D341Med (cell line): ENCODE results near the gene DDC.

Experiments
- DNase-seq: peaks from one replicate; pipeline ENCODE4 v3.0.0; 2012; ENCODE audit warnings: low spot score

DDC gene, protein sequence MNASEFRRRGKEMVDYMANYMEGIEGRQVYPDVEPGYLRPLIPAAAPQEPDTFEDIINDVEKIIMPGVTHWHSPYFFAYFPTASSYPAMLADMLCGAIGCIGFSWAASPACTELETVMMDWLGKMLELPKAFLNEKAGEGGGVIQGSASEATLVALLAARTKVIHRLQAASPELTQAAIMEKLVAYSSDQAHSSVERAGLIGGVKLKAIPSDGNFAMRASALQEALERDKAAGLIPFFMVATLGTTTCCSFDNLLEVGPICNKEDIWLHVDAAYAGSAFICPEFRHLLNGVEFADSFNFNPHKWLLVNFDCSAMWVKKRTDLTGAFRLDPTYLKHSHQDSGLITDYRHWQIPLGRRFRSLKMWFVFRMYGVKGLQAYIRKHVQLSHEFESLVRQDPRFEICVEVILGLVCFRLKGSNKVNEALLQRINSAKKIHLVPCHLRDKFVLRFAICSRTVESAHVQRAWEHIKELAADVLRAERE

DNA sequence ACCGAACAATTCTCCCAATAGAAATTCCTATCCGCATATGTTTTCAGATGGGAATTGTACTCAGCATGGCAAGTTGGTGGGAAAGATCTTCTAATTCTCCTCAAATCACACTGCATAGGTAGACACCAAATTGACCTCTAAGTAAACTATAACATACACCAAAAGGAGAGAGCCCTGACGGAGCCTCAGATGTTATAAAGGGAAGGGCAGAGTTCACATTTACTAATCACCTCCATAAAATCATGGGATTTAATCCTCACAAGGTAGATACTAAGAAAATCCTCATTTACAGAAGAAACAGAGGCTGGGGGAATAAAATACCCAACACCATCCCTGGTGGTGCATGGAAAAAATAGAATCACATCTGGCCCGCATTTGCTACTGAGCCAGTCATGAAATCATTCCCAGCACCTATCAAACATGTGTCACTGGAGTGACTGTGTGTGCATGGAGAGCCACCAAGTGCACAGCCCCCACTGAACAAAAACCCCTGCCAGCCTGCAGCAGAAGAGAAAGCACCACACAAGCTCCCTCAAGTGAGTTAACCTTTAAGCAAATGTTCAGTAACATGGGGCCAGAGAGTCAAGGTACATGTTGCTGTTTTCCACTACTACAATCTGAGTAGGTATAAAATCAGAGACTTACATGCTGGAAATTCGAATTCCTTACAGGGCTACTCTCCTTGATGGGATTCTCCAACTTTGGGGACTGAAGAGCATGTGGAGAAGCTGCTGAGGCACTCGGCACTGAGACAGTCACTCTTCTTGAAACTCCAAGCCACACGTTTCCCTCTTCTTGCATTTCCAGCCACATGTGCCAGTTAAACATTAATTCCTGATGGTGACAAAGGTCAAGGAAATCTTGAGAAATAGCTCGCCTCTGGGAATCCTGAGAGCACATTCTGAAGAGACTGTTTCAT, at the start of gene DDC:
Gene DDC, minus strand, starts transcription at position 766 of the 919 bp plus-strand sequence. CDS start 21,320 bp downstream, outside the sequence.
- DNase-seq: no peak

DNA sequence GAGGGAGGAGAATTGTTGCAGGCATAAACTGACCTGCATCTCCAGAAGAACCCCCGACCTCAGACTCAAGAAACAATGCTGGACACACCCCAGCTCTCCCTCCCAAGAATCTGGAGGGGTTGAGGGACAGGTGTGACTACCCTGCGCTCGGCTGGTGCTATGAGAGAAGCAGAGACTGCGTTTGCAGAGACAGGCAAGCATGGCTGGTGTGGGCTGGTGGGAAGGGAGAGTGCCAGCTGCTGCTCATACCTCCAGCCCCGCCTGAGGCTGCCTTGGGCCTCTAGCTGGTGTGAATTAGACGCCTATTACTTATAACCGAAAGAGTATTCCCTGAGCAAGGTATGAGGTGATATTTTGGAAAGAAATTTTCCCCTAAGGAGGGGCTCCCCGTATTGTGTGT, 48.3 kb upstream of the DDC start:
- peak; percentile 9 for DNase-seq

DNA sequence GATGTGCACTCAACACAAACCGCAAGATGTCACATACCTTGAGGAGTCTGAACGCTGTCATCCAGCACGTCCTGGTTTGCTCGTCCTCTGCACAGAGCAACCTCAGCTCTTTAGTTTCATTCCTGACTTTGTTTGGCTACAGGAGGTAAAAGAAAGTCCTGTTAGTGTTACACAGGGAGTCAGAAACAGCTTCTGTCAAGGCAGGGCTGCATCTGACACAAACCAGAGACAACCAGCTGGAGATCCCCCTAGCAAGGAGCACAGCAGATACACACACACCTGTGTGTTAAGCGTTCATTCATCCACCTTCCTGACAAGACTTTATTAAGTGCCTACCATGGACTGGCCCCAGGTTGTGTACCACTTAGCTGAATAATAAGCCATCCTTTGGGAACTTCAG, 47.5 kb upstream of the DDC start:
- DNase-seq: no peak

DNA sequence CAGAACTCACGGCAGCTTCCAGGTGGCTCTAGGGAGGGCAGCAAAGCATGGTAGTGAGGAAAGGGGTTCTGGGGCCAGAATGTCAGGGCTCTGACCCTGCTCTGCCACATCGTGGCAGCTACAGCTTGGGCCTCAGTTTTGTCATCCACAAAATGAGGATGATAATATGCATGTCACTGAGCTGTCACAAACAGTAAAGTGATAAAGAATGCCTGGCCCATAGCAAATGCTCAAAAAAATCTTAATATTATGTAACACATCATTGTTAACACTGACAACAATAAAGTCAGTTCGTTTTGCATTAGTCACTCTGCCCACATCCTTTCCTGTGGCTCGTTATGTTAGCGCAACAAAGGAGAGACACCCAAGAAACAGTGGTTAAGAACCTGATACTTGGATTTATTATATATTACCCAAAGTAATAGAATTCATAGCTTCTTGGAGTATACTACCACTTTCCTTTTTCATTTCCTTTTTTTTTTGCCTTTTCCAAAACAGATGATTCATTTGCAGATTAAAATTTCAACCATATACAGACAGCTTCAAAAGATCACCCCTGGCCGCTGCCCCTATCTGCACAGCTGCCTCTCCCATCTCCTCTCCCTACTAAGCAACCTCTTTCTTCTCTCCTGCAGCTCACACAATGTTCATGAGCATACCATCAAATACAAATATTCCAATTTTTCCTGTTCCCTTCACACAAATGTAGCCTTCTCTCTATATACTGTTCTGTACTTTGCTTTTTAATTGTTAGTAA, 45.5 kb upstream of the DDC start:
- DNase-seq: no peak

DNA sequence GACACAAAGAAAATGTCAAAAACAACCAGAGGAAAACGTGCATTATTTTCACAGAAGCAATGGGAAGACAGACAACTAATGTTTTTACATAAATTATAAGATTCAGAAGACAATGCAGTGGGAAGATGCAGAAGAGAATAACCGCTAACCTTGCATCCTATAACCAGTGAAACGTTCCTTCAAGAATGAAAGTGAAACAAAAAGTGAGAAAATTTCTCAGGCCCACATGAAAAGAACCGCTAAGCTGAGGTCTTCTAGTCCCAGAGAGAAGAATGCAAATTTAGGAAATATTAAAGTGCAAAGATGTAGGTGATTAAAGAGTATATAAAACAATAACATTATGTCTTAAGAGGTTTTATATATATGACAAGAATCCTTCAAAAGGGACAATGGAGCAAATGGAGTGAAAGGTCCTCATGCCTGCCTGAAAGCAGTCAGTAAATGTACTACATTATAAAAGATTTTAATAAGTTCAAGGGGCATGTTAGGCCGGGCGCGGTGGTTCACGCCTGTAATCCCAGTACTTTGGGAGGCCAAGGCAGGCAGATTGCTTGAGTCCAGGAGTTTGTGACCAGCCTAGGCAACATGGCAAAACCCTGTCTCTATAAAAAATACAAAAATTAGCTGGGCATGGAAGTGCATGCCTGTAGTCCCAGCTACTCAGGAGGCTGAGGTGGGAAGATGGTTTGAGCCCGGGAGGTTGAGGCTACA, 43.1 kb upstream of the DDC start:
- no peak for DNase-seq

DNA sequence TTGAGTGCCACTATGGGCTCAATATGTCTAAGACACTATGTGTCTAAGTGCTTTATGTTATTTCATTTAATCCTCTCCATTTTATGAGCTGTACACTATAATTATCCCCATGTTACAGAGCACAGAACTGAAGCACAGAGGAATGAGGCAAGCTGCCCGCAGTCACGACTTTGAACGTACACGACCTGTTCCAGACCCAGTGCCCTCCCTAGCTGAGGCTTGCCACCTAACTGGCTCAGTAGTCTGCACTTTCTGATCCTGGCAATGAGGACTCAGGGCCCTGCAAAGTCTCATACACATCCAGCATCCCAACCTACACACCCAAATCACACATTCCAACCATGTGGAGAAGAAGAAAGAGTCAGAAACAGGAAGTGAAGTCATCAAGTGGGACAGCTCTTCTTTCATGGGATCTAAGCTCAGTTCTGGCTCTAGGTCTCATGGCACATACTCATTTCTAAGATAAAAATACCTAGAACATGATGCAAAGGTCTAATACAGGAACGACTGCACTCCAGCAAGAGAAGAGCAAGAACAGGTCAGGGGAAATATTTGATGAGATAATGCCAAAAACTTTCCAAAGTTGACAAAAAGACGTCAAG, 42.4 kb upstream of the DDC start:
- no peak for DNase-seq

DNA sequence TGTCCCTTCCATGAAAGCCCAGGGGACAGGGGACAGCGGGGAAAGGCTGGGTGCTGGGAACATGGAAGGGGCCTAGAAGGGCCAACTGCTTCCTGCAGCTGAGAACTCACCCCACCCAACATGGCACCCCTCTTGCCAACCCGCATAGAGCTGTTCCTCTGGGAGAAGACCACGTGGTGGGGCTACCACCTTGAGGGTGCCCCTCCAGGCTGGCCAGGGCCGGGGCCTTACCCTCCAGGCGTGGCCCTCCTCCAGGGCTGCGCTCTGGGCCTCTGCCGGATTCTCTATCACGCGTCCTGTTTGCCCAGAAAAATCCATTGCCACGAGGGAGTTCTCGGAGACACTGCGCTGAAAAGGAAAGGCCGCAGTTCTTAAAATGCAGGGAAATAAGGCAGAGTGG, 39.9 kb upstream of the DDC start:
- no peak for DNase-seq

DNA sequence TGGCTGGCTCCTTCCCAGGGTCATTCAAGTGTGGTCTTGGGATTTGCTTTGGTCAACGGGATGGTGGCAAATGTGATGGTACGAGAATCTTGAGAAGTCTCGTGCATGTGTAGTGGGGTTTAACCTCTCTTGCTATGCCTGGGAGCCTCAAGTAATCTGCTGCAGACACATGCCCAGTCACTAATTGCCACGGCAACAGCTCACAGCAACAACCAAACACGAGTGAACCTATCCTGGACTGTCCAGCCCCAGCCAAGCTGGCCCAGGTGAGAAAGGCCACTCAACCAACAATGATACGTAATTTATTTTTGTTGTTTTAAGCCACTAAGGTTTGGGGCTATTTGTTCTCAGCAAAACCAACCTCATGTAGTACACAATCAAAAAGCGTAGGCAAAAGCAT, 38.1 kb upstream of the DDC start:
- DNase-seq: no peak

DNA sequence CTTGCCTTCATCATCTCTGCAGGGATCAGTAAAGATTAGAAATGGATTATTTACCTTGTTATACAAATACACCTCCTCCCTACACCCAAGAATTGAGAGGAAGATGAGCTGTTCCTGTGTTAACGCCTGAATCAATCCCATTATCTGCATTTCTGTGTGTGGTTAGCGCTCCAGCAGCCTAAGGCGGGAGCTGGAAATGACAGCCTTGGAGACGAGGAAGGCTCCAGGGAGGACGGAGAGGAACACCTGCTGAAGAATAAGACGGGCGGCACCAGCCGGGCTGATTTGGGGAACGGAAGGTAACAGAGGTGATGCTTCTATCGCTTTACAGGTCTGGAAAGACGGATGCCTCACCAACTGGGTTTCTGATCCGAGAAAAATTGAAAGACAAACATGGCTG, 34.2 kb upstream of the DDC start:
- no peak for DNase-seq

DNA sequence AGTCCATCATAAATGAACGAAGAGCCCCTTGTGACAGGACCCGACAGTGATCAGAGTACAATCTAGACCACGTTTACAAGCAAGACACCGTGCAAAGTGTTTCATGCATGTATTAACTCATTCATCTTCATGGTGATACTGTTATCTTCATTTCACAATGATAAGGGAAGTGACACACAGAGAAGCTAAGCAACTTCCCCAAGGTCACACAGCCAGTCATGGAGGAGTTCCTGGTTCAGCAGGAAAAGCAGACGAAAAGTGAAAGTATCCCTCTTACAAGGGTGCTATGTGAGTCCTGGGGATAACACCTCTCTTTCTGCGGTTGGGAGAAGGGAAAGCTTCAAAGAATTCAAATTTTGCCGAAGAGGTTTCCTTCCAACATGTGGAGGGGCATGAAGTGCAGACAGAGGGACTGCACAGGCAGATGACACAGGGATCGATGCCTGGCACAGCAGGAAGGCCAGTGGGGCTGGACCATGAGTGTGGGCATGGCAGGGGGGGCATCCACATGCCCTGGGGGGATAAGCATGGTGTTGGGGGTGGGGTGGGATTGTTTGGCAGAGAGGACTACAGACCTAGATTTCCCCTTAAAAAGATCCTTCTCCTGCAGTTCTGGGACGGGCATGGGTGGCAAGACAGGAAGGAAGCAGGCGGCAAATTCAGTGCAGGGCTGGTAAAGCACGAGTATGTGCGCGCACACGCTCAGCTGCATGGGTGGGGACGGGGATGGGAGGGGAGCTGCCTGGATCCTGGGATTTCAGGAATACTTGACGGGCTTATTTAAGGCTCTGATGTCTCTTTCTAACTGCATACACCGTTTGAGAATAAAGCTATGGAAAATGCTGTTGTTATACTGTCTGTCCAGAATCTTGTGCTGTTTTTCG, 33.5 kb upstream of the DDC start:
- no peak for DNase-seq

DNA sequence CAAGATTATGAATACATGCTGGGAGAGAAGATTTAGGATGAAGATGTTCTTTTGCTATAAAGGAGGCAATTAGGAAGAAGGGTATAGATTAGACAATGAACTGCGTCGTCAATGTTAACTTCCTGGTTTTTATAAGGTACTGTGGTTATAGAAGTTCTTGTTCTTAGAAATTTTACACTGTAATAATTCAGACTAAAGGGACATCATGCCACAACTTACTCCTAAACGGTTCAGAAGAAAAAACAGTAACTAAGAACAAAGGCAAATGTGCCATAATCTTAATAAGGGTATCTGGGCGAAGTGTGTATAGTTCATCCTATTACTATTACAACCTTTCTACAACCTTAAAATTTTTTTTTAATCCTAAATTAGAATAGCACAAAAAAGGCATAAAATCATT, 31.3 kb upstream of the DDC start:
- no peak for DNase-seq

DNA sequence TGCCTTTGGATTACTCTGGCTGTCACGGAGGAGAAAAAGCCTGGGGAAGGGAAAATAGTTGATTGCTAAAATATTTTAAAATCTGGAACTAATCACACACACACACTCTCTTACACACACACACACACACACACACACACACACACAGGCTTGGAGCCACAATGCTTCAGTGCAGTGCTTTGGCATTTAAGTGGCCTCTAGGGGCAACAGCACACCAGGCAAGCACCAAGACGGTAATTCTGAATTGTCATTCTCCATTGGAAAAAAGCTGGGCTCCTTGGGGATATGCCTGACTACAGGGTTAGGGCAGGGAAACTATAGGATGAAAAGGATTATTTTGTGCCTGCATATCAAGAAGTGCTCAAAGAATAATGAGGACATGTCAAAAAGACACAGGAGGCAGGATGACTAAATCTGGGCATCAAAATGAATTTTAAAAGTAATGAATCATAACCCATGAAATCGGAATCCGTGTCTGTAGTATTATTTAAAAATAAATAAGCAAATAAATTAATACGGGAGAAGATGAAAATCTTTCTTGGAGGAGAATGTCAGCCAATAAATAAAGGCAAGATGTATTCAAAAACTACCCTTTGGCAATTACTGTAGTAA, 30.4 kb upstream of the DDC start:
- peak; percentile 72 for DNase-seq

DNA sequence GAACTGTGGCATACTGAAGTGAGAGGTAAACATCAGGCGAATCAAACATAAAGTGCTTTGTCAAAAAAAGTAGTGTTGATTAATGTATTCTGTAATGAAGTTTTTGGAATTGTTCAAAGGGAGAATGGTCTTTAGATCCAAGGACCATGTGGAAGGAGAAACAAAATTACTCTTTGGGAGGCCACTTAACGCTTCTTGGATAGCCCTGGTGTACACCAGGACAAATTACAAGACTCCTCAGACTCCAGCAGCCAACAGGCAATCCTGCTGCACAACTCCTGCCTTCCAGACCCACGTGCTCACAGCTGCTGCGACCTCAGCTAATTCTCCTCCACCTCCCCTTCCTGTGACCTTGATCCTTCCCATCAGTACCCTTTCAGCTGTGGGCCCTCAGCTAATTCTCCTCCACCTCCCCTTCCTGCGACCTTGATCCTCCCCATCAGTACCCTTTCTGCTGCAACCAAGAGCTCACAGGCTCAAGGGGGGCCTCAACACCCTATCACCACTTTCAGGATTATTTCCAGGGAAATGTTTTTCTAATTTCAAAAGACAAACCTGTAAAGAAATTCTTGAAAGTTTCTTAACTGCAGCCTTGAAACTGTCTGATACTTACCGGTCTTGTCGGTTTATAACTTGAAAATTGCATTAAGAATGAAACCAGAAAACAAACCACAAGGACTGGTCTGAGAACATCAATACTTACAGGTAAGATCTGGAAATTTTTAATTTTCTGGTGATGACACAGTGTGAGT, 29.7 kb upstream of the DDC start:
- no peak for DNase-seq

DNA sequence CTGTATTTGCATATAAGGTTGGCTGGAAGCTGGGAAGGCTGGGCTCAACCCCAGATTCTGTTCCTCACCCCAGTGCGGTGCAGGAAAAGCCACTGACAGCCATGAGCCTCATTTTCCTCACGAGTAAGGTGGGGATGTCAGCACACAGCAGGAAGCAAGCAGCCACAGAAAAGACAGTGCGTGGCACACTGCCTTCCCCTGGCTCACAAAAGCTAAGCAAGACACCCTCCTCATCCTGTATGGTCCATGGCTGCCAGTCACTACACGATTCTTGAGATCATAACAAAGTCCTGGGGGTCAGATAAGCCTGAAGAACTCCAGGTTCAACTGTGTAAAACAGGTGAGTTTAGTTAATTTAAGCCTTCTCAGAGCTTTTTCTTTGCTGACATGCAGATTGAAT, 28.9 kb upstream of the DDC start:
- no peak for DNase-seq

DNA sequence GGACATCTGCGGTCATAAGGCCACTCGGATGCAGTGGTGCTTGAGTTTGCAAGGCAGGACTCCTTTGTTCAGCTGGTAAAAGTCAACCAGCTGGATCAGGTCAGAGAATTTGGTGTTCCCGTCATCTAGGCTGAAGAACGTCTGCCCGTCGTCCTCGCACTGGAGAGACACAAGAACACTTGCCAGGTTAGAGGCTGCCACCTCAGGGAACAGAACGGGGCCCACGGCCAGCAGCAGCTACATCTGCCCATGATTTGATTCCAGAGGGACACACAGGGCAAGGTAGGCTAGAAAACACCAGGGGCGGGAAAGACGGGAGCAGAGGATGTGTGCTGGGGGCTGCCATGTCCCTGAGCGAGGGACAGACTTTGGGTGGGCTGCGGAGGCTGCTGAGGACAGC, 27.7 kb upstream of the DDC start:
- DNase-seq: no peak

DNA sequence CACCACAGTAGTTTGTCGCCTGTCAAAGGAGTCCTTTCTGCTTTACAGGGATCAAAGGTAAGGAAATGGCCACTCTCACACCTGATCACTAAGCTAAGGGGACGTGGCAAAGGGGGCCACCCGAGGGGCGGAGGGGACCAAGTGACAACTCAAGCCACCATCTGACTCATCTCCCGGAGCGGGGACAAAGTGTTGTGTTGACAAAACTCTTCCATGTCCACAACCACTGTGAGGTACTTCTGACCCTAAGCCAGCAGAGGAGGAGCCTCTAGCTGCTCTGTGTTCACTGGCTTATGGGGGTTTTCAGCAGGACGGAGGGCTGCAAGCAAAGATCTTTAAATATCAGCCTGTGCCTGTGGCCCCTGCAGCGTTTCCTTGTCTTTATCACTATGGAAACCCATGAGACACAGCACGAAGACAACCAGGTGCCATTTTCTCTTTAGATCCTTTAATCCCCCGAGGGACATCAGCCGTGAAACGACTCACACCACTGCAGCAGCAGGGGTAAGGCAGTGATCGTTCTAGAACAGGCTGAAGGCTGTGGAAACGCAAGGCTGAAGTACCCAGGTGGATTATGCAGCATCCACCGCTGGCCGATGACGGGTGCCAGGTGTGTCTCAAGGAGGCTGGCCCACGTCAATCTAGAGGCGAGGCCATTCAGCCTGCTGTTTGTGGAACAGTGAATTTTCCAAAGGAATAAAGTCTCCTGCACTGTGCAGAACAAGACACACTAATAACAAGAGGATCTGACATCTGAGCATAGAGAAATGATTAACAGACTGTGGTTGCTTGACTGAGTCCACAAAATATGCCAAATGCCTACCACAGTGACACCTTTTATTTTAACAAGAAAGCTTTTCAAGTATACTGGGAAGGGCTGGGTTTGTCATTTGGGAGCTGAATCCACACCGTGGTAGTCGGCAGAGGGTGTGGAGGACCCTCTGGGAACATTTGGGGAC, 26.6 kb upstream of the DDC start:
- peak; percentile 86 for DNase-seq

DNA sequence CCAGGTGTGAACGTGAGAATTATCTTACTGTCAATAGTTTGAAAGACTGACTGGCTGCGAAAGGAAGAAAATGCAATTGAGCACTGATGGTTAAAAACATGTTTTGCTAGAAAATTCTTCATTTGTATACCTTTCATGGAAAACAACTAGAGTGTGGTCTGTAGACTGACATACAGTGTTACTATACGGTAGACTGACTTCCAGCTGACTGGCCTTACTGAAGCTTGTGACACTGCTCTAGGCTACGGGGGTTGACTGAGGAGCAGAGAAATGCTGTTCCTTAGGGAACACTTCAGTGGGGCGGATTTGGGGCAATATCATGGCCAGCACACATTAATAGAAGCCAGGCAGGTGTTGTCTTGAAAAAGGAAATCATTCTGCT, 25.9 kb upstream of the DDC start:
- DNase-seq: no peak

DNA sequence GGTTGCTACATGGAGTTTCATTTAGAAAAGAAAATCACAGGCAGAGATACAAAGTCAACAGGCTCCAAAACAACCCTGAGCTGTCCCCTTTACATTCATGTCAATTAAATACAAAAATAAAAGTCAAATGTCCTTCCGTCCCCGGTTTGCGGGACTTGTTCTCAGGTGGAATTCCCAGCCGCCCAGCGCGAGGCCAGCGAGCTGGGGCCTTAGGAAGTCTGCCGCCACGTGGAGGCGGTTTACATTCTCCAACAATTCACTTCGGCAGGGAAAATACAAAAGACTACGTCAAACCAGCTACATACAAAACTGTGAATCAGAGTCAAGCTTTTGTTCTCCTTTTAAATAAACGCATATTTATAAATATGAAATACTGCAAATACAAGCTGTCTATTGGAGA, 25.3 kb upstream of the DDC start:
- DNase-seq: no peak
